ENCODE measurements around the gene TTF1.

DNA sequence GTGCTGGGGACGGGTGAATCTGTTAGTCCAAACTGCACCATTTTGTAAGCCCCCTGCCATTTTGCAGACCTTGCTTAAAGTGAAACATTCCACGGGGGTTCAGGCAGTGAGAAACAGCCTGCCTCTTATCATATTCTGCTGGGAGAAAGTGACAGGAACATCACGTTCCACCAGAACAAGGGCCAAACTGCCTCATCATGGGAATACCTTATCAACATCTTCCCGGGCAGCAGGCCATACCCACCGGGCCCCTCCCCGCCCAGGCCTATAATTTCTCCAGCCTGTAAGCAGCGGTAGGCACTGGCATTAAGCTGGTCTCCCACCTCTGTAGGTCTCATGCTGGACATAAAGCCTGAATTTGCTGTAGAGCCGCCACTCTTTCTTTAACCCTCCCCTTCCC is 1.9 kb upstream of the TTF1 start:
- TF ChIP-seq NFIC (IDR thresholded peaks at IDR 0.05; ENCODE audit: borderline replicate concordance) (no peak), RCOR1 (IDR thresholded peaks at IDR 0.05; ENCODE audit: low read length) (no peak)

Measured in SK-N-SH (cell line).